Heart left ventricle (tissue), 13 donors: ENCODE results near the gene MAPK4.

Experiments used
- POLR2A ChIP-seq, 2 donors: fragments of 450-650 bp; IDR thresholded peaks; one replicate each; pipeline ENCODE4 v1.6.1; 2017; ENCODE audit warnings: antibody characterized with exemption in 2 of 2, mild to moderate bottlenecking in 2 of 2, moderate library complexity in 2 of 2
- TF ChIP-seq, protein P1 (sequence below), 12 donors: fragments of 200-600 bp; sonication (generic) in 4 of 12; IDR thresholded peaks; one replicate each; pipeline versions ENCODE4 v1.5.0 to v1.8.0; 2018 to 2022; ENCODE audit warnings: antibody characterized with exemption in 12 of 12, mild to moderate bottlenecking in 5 of 12
- donor health status: ischemic (EF 13 %, LVEDD 7.1; RV severe dilation, severe dysfunction).
- donor health status: DM: no; HTN: yes; CAD: no.
- donor health status: DM: no; HTN: no; CAD: no.
- donor health status: ischemic (EF 25% LVEDD 6.9; RV normal size, moderate dysfunction).
- donor health status: ischemic (EF 25% LVEDD 5.7; RV mildly dilated, moderate dysfunction).
- donor health status: ischemic (EF 35%, LVEDD 5.7; RV mildly dilated, moderate dysfunction).
- donor health status: nonischemic (EF 11% LVEDD 7.7; RV severe dilation, severe dysfunction).
- donor health status: DM: yes; HTN: yes; CAD: no.
- donor health status: PGD.
- donor health status: ischemic (EF 29% LVEDD 5.4; RV normal size, mild dysfunction).
- donor health status: nonischemic (EF 23%, LVEDD 6.1; RV moderate dilation, normal function).

DNA sequence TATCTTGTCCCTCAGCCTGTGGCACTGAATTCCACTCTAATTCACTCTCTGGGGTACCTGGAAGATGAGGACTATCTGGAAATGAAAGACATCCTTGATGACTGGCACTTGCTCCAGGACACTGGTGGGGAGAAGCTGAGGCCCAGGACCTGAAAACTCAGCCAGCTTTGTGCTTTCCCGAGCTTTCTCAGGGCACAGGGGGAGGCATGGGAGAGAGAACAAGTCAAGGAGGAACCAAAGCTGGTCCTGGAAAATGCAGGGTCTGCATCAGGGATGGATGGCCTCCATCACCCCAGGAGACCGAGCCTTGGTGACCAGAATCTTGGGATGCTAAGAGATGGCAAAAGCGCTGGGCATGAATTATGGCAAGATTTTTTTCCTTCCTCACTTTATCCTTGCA is 65.1 kb downstream of the MAPK4 start:
- TF ChIP-seq POLR2A (IDR thresholded peaks at IDR 0.05) = no peak
- TF ChIP-seq, protein P1, sequence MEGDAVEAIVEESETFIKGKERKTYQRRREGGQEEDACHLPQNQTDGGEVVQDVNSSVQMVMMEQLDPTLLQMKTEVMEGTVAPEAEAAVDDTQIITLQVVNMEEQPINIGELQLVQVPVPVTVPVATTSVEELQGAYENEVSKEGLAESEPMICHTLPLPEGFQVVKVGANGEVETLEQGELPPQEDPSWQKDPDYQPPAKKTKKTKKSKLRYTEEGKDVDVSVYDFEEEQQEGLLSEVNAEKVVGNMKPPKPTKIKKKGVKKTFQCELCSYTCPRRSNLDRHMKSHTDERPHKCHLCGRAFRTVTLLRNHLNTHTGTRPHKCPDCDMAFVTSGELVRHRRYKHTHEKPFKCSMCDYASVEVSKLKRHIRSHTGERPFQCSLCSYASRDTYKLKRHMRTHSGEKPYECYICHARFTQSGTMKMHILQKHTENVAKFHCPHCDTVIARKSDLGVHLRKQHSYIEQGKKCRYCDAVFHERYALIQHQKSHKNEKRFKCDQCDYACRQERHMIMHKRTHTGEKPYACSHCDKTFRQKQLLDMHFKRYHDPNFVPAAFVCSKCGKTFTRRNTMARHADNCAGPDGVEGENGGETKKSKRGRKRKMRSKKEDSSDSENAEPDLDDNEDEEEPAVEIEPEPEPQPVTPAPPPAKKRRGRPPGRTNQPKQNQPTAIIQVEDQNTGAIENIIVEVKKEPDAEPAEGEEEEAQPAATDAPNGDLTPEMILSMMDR (IDR thresholded peaks at IDR 0.05) = no peak
